HG03045 (cell line): ENCODE results near the gene FXYD5.
"Not testable (repeated sequence)": the region's sequence is repeated elsewhere in the genome, so short reads cannot be mapped to it uniquely, and the experiment has no call there.

ENCODE experiments used
- ATAC-seq: cut with Tn5 transposase; IDR thresholded peaks from one replicate; pipeline ENCODE4 v1.9.1; 2021; ENCODE audit warnings: mild to moderate bottlenecking, moderate library complexity; ENCODE audit not compliant: unreplicated experiment

Gene FXYD5

GRCh38 chr19:35177377-35178274 is 23.1 kb downstream of the FXYD5 start:
- ATAC-seq: no peak

- ATAC-seq: no peak
Measured at GRCh38 chr19:35178701-35179100, 24.2 kb downstream of the FXYD5 start.

- no peak for ATAC-seq
Measured at GRCh38 chr19:35179830-35180229, 25.3 kb downstream of the FXYD5 start.

- no peak for ATAC-seq
Measured at GRCh38 chr19:35181387-35181786, 26.9 kb downstream of the FXYD5 start.

GRCh38 chr19:35184267-35184666 is 29.7 kb downstream of the FXYD5 start:
- no peak for ATAC-seq

GRCh38 chr19:35184884-35185283 is 30.3 kb downstream of the FXYD5 start:
- ATAC-seq: no peak

- ATAC-seq: no peak
Measured at GRCh38 chr19:35194012-35194984, 39.8 kb downstream of the FXYD5 start.

- ATAC-seq: no peak
Measured at GRCh38 chr19:35195830-35196229, 41.3 kb downstream of the FXYD5 start.

GRCh38 chr19:35196861-35197260 is 42.3 kb downstream of the FXYD5 start:
- ATAC-seq: not testable (repeated sequence)

GRCh38 chr19:35199481-35199880 is 44.9 kb downstream of the FXYD5 start:
- ATAC-seq: no peak

GRCh38 chr19:35202722-35203688 is 48.5 kb downstream of the FXYD5 start:
- no peak for ATAC-seq

- no peak for ATAC-seq
Measured at GRCh38 chr19:35204799-35205732, 50.5 kb downstream of the FXYD5 start.

GRCh38 chr19:35205733-35206323 is 51.3 kb downstream of the FXYD5 start:
- ATAC-seq: no peak

GRCh38 chr19:35206379-35206778 is 51.8 kb downstream of the FXYD5 start:
- ATAC-seq: no peak

- no peak for ATAC-seq
Measured at GRCh38 chr19:35206855-35207254, 52.3 kb downstream of the FXYD5 start.

GRCh38 chr19:35207391-35207871 is 52.9 kb downstream of the FXYD5 start:
- no peak for ATAC-seq

- ATAC-seq: no peak
Measured at GRCh38 chr19:35208121-35208520, 53.6 kb downstream of the FXYD5 start.

GRCh38 chr19:35209646-35210045 is 55.1 kb downstream of the FXYD5 start:
- ATAC-seq: no peak
